ENCODE data around the gene PGBD1. TPM values are rescaled to one million over a fixed set of nuclear protein-coding genes. Genes with fewer than 3 reads are reported as not detected.

Gene PGBD1
- 6.3 and 6.7 TPM in 2 replicates for total RNA-seq (2014; rRNA removed; shearing (Covaris generic))

- DNase-seq (ENCODE audit: low spot score), result peak; percentile 46
Measured at GRCh38 chr6:28281288-28282064, at the start of gene PGBD1. Gene PGBD1 (plus strand): TSS chr6:28281572. CDS start chr6:28283814, 2,242 bp downstream.

- DNase-seq (ENCODE audit: low spot score), result no peak
Measured at GRCh38 chr6:28232785-28233184, 48.6 kb upstream of the PGBD1 start.

GRCh38 chr6:28235912-28236452 lies 45.4 kb upstream of the PGBD1 start:
- no peak for DNase-seq (ENCODE audit: low spot score)

GRCh38 chr6:28239636-28240035 lies 41.7 kb upstream of the PGBD1 start:
- no peak for DNase-seq (ENCODE audit: low spot score)

DNA sequence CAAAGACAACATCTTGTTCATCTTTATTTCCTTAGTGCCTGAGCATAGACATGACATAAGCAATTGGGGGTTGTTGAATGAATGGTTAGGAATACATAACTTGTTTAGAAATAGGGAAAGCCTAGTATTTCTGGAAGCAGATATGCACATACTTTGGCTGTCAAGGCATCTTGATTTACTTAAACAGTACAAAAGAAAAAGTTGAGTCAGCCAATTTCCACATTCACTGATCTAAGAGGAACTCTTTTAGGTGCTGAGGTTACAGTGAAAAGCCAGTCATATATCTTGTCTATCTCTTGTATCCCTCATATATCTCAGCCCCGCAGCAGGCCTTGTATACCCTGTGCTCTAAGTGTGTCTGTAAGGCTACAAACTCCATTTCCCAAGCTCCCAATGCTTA lies 40.9 kb upstream of the PGBD1 start:
- DNase-seq (ENCODE audit: low spot score), result no peak

- DNase-seq (ENCODE audit: low spot score), result no peak
Measured at GRCh38 chr6:28243946-28244345, 37.4 kb upstream of the PGBD1 start.

GRCh38 chr6:28245206-28245941 lies 36.0 kb upstream of the PGBD1 start:
- DNase-seq (ENCODE audit: low spot score), result no peak

DNA sequence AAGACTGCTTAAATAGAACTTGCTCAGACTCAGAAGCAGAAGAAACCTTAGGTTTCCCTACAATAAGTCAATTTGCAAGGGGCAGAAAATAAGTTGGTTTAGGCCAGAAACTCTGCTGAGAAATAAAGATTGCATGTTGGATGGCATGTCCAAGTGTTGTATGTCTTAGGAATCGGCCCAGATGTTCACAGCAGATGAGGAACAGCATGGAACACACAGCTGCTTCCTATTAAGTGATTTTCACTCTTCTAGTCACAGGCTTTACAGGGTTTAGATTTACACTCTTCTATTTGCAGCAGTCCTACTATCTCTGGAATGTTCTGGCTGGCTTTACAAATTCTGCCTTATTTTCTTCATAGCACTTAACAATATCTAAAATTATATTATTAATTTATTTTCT lies 32.5 kb upstream of the PGBD1 start:
- DNase-seq (ENCODE audit: low spot score), result no peak

DNA sequence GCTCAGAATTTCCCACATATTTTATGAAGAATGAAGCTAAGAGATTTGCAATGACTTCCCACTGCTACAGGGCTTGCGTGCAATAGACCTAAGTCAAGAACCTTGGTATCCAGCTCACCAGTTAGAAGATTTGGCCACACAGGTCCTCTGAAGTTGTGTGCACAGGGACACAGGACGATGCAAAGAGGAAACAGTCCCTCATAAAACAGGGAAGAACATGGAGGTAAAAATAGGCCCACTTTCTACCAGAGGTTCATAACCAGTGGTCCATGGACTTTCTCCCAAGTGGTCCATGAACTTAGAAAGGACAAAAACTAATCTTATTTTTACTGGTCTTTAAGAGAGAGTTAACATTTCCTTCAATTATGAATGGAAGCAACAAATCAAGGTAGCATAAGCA lies 30.6 kb upstream of the PGBD1 start:
- no peak for DNase-seq (ENCODE audit: low spot score)

DNA sequence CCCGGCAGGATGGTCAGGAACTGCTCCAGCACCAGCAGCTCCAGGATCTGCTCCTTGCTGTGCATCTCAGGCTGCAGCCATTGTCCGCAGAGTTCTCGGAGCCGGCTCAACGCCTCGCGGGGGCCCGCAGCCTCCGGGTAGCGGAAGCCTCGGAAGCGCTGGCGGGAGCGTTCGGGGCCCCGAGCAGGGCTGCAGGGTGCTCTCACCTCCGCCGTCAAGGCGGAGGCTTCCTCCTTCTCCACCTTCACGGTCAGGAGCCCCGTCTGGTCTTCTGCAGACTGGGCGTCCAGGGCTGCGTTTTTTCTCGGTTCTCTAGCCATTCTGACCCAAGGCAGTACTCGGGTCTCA lies 29.7 kb upstream of the PGBD1 start:
- no peak for DNase-seq (ENCODE audit: low spot score)

- peak; percentile 60 for DNase-seq (ENCODE audit: low spot score)
Measured at GRCh38 chr6:28252009-28252975, 29.1 kb upstream of the PGBD1 start, which contains the start of gene ZKSCAN4. Gene ZKSCAN4 (minus strand): TSS chr6:28252269. CDS start chr6:28251980, 289 bp downstream.

GRCh38 chr6:28254121-28254519 lies 27.3 kb upstream of the PGBD1 start:
- DNase-seq (ENCODE audit: low spot score), result no peak

DNA sequence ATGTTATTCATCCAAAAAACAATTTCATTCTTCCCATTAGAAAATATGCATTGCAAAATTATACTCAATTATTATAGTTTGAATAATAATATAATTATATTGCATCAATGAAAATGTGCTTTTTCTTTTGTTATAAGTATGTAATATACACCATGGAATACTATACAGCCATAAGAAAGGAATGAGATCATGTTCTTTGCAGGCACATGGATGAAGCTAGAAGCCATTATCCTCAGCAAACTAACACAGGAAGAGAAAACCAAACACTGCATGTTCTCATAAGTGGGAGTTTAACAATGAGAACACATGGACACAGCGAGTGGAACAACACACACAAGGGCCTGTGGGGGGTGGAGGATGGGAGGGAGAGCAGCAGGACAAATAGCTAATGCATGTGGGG lies 24.3 kb upstream of the PGBD1 start:
- DNase-seq (ENCODE audit: low spot score), result no peak

GRCh38 chr6:28258877-28259777 lies 22.2 kb upstream of the PGBD1 start, which contains the start of gene NKAPL:
Gene NKAPL (plus strand): TSS chr6:28259297. CDS start chr6:28259372, 75 bp downstream.
- DNase-seq (ENCODE audit: low spot score), result no peak

DNA sequence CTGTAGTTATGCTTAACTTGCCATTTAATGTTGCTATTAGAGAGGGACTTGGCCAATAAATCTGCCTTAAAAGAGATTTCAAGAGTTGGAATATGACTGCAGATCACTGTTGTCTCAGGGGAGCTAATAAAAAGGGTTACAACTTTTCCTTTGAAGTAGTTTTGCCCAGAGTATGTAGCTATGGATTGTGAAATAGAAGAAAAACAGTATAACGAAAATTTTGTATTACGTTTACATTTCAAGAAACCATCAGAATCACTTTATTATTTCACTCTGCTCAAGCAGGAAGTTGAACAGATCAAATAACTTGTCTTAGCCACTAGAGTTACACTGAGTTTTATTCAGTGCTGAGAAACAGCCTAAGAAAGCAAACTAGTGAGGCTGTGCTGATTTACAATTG lies 17.4 kb upstream of the PGBD1 start:
- no peak for DNase-seq (ENCODE audit: low spot score)

DNA sequence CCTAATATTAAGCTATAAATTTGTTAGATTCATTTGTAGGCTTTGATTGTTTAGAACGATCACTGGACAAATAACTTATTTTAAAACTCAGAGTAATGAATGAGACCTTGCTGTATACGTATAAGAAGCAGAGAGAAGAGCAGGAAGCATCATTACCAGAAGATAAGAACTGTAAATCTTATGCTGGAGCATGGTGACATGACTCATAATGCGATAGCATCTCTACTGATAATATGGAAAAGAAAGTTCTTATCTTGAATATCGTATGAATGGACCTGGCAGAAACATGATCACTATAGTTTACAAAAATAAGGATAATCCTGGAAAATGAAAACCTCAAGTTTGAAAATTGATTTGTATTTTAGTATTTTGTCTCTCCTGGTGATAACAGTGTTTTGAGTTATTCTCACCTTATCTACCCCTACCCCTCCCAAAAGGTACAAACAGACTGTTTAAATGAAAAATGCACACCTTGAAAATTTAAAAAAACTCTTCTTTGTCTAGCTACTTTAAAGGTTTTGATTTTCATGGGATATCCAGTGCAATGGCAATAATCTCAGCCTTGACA lies 16.5 kb upstream of the PGBD1 start:
- DNase-seq (ENCODE audit: low spot score), result no peak

DNA sequence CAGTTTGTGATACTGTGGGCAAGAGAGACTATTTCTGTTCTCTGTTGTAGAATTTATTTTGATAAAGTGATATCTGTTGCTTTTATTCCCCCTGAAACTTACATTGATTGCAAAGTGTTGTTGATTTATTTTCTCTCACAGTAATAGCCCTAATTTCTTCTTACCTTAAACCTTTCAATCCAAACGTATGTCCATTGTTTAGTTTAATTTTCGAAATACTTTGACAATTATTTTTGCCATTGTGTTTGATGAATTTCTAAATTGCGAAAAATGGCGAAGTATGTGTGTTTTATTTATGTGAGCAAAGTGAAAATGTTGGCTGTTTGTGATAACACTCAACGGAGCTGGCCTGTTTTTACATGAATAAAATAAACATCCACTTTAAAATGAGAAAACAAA lies 14.8 kb upstream of the PGBD1 start:
- DNase-seq (ENCODE audit: low spot score), result no peak

- peak; percentile 83 for DNase-seq (ENCODE audit: low spot score)
Measured at GRCh38 chr6:28266962-28267694, 14.2 kb upstream of the PGBD1 start, which contains the start of gene ZSCAN26. Gene ZSCAN26 (plus strand): TSS chr6:28267143. CDS start chr6:28271920, 4,777 bp downstream.

DNA sequence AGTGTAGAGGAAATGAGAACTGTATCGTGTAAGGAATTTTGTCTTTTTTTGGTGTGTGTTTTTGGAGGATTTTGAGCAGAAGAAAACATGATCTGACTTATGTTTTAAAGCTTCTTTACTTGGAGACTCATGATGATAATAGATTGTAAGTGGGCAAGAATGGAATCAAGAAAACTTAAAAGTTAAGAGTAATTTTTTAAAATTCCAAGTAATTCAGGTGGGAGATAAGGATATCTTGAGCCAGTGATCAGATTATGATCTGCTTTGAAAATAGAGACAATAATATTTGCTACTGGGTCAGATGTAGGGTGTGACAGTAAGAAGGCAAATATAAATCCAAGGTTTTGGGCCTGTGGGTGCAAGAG lies 13.7 kb upstream of the PGBD1 start:
- DNase-seq (ENCODE audit: low spot score), result no peak
